Skin of body (tissue), 2 donors: Measurements from ENCODE around the gene PDE8A. TPM values are rescaled to one million over a fixed set of nuclear protein-coding genes. Genes with fewer than 3 reads are reported as not detected.
A peak's percentile ranks its signal among the peaks of the same experiment; 100 is the strongest.

Experiments used
- DNase-seq: peaks from one replicate; lab custom pipeline; 2025; lab: John Stamatoyannopoulos, UW
- total RNA-seq: library from RNA; depleted of rRNA; stranded (reverse); fragments of >200 nt; gene quantifications from one replicate; pipeline ENCODE4 v1.2.3, GENCODE V29; 2014

Gene PDE8A
- total RNA-seq, 1 donor from 2014 or later, result 52.2 TPM

DNA sequence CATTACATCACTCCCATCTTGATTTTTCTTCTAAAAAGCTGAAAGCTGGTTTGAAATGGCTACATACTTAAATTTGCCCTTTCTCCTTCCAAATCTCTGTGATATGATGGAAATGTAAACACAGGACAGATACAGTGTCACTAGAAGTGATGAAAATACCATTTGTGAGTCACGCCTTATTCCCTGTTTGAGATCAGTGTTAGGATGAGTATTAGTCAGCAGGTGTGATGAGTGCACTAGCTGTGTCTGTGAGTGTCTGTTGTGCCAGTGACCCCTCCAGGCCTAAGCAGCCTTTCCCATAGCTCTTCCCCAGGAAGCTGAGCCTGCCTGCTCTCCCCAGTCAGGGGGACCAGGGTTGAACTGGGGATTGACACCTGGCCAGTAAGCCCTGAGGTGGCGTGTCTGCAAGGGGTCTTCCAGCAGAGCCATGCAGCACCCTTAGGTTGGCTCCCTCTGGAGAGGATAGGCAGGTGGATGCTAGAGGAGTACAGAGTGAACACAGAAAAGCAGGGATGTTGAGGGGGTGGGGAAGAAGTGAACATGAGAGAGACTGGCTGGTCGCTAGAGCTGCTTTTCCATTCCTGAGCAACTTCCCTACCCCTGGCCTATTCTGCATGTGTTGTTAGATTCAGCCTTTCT is 92.0 kb downstream of the PDE8A start:
- DNase-seq, result no peak

DNA sequence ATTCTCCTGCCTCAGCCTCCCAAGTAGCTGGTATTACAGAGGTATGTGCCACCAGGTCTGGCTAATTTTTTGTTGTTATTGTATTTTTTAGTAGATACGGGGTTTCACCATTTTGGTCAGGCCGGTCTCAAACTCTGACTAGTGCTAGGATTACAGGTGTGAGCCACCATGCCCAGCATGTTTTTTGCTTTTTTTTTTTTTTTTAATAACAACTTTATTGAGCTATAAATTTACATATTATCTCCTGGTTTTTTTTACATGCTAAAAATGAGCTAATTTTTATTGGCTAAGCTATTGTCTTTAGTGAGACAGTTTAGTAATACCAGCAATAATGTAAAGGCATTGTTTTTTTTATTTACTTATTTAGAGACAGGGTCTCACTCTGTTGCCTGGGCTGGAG is 105.2 kb downstream of the PDE8A start:
- DNase-seq, result no peak

DNA sequence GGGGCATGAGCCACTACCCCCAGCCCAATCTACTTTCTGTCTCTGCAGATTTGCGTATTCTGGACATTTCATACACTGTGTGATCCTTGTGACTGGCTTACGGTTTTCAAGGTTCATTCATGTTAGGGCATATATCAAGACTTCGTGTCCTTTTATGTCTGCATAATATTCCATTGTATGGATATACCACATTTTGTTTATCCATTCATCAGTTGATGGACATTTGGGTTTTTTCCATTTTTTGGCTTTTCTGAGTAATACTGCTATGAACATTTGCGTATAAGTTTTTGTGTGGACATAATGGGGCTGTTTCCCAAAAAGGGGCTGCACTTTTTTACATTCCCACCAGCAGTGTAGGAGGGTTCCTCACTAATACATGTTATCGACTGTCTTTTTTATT is 106.6 kb downstream of the PDE8A start:
- DNase-seq, result no peak

DNA sequence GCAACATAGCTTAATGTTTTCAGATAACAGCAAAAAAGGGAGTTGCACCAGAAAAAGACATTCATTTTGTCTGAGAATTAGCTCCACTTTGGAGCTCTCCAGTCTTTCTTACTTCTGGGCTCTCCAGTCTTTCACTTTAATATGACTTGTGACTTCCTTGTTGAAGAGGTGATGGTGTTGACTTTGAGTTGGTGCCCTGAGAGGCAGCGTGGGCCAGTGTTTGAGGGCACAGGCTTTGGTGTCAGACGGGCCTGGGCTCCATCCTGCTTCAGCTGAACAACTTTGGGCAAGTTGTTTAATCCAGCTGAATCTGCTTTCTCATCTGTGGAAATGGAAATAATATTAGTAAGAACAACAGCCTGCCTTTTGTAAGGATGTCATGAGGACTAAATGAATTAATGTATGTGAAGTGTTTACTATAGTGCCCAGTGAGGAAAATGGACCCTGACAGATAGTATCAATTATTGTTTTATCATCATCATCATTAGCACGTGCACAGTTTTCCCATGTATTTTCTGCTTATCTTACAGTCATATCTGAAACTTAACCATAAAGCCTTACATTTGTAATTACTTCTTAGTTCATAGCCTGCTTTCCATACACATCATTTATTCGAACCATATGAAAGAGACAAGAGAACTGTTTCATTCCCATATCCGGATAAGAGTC is 108.4 kb downstream of the PDE8A start:
- DNase-seq, result no peak

DNA sequence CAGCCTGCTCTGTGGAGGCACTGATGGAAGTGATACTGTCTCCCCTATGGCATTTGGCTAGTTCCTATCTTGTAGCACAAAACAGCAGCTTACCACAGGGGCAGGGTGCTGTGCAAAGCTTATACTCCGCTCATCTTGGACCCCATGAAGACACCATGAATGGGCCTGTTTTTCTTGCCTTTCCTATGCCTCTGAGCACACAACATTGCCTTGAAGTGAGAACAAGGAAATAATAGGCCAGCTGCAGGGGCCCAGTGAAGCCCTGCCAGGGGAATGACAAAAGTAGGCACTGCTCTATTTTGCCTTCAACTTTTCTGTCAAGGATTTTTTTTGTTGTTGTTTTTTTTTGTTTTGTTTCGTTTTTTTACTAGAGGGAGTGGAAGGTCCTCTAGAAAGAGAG is 110.3 kb downstream of the PDE8A start:
- DNase-seq, result no peak

DNA sequence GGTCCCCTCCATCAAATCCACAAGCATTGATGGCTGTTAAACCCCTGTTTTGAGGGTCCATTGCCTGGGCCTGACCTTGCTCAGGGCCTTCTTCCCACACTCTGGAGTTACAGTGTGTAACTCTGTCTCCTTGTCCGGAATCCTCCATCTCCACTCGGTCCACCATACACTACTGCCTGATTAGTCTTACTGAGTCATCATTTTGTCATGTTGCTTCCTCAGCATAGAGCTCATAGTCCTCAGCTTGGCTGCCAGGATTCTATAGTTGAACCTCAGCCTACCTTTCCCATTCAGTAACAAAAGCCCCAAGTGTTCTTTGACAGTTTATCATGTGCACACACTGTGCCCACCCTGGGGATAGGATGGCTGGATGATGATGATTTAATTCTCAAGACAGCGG is 113.0 kb downstream of the PDE8A start:
- no peak for DNase-seq

DNA sequence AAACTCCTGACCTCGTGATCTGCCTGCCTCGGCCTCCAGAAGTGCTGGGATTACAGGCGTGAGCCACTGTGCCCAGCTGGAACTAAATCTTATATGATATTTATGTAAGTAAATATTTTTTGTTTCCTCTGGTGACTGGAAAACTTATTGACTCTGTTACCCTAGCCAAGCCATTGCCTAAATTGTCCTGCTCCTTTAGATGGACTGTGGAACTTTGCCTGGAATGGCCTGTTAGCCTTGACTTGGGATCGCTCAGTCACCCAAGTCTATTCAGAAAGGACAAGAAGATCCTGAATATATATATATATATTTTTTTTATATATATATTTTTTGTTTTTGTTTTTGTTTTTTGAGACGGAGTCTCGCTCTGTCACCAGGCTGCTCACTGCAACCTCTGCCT is 113.9 kb downstream of the PDE8A start:
- DNase-seq, result no peak

DNA sequence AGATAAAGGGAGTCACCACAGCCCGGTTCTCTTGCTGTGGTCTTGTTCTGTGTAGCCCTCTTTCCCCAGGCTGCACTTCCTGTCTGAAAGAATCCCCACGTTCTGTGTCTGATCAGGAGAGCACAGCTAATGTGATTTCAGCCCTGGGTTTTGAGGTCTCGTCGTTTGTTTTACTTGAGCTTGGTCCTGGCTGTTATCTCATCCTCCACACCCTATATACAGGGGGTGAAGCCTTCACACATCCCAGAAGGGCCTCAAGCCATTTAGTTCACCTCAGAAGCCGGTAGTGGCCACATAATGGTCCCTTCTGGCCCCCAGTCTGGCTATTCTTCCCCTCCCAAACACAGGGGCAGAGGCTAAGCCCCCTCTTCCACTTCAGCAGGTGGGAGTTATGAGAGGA is 115.6 kb downstream of the PDE8A start:
- no peak for DNase-seq

DNA sequence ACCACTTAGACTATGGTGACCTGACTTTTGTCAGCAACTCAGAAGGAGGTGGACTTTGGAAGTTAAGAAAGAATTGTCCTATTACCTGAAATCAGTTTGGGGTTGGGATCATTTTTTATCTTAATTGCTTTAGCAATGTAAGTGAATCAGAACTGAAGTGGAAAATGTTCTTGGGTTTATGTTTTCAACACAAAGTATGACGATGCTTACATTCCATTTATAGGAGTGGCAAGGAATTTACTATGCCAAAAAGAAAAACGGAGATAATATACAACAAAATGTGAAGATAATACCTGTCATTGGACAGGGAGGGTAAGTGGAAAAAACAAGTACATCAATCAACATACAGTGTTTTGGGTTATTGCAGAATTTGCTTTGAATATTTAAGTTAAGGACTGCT is 116.1 kb downstream of the PDE8A start:
- DNase-seq, result no peak

DNA sequence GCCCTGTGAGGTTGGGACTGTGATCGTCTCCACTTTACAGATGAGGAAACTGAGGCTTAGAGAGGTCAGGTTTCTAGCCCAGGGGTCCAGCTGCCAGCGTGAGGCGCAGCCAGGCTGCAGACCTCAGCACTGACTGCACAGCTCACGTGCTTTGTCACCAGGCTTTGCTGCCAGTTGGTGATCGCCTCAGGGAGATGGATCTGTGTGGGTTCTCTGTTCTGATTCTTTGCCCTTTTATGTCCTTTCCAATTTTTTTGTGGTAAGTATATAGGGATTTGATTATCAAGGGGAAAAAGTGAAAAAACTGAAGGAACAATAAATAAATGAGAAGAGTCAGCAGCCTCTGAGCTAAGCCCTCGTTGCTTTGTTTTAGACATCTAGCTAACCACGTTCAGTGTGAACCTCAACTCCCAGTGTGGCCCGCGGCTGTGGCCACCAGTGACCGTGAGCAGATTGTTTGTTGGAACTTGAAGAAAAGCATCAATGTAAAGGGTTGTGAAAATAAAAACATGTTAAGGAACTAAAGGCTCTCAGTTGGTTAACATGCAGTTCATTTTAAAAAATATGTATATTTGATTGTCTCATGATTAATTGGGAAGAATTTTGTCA is 117.6 kb downstream of the PDE8A start:
- DNase-seq, result peak; percentile 4

DNA sequence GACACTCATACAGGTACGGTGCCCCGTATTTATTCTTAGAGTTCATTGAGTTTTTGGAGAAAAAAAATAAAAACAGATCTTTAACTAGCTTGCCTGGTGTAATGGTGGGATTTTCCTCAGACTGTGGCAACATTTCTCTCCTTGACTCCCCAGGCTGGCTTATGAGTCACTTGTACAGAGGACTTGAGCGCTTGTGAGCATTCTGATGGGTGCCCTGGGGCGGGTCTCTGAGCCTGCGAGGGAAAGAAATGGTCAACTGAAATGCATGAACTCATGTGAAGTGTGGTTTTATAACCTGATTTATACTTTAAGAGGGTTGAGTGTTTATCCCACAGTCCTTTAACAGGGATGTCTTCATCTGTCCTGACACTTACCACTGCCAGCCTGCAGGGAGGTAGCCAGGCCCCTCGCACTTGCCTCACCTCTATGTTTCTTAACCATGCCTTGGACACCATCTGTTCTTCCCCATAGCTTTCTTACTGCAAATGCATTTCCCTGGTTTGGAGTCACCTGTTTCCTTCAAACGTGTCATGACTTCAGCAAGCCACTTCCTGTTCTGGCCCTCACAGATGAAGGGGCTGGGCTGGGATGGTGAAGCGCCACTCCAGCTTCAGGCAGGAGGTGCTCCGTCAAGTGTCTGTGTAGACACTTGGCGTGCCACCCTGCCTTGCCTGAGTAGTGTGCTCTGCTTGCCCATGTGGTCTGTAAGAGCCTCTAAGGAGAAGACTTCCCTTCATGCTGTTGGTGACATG is 118.7 kb downstream of the PDE8A start:
- no peak for DNase-seq

DNA sequence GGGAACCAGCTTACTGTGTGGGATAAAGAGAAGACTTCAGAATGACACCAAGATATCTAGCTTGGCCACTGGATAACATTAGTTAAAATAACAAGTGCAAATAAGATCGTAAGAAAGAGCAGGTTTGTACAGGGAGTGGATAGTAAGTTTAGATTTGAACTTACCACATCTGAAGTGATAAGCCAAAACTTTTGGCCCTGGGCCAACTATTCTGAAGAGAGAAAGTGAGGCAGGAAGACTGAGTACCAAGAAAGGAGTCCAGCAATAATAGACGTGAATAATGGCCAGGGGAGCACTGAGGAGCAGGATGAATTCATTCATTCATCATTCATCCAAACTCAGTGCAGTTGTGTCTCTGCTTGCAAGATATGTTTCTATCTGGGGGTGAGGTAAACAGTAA is 122.9 kb downstream of the PDE8A start:
- DNase-seq, result no peak

DNA sequence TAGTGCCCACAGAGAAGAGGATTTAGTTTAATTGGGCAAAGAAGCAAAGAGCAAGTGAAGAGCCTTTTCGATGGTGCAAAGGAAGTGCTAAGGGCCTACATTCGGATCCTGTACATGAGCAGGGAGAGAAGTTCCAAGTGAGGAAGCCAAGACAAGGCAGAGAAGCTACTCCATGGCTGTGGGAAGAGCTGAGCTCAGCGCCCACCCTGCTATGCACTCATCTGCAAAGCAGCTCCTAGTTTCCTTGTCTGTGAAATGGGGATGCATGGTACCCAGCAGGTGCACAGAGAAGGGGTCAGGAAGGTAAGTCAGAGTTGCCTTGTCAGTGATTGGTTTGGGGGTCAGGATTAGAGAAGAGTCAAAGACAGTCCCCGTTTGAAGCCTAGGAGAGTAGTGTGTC is 126.5 kb downstream of the PDE8A start:
- no peak for DNase-seq

DNA sequence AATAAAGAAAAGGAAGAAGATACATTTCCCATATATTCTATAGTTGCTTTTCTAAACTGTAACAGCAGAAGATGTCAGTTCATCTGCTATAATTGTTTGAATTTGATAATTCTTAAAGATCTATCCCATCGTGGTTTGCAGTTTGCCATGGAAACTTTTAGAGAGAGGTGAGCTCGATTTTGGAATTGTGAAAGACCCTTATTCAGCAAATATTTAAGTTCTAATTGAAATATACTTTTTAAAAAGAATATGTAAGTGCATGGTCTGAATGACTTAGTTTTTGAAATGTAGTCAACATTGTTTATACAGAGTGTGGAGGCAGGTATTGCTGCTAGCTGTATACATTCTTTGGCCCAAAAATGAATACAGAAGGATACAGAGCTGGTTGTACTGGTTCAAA is 127.7 kb downstream of the PDE8A start:
- no peak for DNase-seq

DNA sequence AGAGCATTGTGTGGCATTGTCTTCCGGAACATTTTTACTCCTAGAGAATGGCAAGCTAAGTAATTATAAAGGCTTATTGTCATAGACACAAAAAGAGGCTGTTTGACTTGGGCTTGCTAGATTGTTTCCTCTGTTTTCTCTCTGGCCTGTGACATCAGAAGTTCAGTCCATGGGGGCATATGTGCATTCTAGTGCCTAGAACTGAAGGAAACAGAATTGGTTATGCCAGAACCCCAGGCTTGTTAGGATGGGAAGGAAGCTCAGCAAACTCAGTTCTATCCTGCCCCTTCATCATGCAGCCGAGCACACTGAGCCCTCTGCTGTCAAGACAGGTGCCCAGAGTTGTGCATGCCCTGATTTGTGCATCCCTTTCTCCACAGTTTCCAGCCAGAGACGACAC is 131.3 kb downstream of the PDE8A start:
- DNase-seq, result no peak

DNA sequence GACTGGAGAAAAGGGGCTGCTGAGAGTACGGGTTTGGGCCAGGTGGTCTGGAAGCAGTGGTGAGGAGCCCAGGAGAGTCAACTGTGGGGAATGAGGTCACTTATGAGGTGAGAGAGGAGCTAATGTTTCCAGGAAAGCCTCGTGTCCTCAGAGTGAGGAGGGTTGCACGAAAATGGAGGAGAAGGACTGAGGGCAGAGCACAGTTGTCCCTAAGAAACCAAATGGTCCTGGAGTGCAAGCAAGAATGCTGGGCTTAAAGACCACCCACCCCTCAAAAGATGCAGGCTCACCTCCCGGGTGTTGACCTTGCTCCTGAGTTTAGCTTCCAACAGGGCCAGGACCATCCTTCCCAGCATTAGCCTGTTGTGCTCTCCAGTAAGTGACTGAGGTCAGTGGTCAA is 133.2 kb downstream of the PDE8A start:
- DNase-seq, result no peak

DNA sequence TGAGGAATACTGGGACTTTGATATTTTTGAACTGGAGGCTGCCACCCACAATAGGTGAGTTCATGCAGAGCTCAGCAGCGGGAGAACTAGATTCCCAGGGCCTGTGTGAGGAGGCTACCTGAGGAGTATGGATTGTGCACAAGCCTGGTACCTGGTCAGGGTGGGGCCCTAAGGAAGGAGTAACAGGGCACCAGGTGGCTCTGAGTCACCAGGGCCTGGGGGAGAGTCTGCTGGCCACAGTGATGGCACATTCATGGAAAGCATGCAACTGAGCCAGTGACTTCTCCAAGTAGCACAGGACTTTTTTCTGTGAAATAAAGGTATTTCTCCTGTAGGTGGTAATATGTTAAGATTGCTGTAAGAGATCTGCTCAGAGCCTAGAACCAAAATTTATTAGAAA is 134.4 kb downstream of the PDE8A start:
- no peak for DNase-seq

DNA sequence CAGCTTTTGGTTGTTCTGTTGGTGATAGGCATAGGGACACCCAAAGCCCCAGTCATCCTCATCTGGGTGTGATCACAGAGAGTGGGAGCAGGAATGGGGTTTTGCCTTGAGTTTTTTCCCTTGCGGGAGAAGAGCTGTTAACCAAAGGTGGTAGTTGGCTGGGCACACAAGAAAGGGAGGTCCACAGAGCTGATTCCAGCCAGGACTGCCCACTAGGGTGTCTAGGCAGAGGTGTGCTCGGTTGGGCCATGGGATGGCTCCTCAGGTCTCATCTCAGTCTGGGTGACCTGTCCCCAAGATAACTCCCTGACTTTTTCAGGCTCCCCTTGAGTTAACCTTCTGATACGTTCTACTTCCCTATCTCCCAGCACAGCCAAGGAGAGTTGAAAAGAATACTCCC is 134.8 kb downstream of the PDE8A start:
- DNase-seq, result no peak

DNA sequence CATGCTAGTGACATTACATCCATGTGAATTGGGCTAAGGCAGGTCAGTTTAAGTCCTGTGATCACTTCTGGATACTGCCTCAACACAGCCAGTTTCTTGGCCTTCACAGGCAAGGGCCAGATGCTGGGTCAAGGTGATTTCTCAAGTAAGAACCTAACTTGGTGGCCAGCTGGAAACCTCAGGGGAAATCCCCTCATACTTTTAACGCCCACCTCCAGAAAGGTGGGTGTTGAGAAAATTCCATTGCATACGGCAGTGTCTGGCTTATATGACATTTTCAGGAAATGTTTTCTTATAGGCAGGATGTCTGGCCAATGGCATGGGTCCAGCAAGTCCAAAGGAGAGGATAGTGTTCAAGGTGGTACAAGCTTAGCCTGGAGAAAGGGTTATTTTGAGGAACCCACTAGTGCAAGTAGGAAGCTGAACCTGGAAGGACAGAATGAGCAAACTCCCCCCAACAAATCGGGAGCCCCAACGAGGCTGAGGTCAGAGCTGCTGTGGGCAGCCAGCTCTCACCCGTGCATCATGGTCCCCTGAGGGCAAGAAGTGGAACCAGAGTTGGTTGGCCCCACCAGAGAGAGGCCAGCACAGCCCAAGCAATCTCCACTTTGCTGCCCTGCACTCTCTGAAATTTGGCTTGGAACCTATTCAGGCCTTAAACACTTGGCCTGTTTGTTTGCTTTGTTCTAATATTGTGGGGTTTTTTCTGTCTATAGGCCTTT is 135.4 kb downstream of the PDE8A start:
- DNase-seq, result no peak

DNA sequence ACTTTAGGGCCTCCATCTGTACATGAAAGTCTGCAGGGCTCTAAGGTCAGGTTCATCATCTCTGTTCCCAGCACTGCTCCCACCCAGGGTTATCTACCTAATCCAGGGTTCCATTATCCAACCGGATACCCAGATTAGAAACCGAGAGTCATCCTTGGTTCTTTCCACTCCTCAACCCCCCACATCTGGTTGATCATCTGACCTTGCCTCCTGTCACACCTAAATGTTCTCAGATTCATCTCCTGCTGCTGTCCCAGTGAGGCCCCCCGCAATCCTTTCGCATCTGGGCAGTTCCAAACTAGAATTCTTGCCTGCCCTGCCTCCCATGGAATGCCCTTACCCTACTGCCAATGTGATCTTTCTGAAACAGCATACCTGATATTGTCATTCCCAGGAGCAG is 136.5 kb downstream of the PDE8A start:
- no peak for DNase-seq

DNA sequence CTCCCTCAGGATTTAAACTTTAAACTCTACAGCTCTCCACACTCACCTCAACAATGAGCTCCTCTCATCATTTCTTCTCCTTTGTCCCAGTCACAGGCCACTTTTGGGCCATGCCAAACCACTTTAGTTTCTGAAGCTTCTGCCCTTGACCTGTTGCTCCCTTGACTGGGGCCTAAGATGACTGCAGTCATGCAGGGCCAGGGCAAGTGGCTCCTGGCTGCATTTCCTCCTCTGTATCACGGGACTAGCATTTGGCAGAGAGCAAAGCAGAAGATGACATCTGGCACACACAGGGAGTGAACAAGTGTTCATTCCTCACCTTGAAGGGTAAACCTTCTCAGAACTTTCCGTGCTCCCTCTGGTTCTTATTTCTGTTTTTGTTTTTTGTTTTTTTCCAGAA is 136.9 kb downstream of the PDE8A start:
- no peak for DNase-seq
